Ectodermal cell (in vitro differentiated cells): ENCODE data around the gene OBSCN.

Source experiments
- H3K27ac ChIP-seq: 2 replicates; pipeline ENCODE4 v1.7.0; 2013; ENCODE audit warnings: mild to moderate bottlenecking, low read depth, low read length; ENCODE audit not compliant: insufficient read depth, poor library complexity, severe bottlenecking
- H3K27me3 ChIP-seq: 2 replicates; pipeline ENCODE4 v1.7.0; 2013; ENCODE audit warnings: mild to moderate bottlenecking, low read length; ENCODE audit not compliant: insufficient read depth, control insufficient read depth, poor library complexity, severe bottlenecking
- H3K36me3 ChIP-seq: one replicate; pipeline ENCODE4 v1.7.0; 2013; ENCODE audit warnings: low read length; ENCODE audit not compliant: control insufficient read depth, insufficient read depth
- H3K4me1 ChIP-seq: one replicate; pipeline ENCODE4 v1.7.0; 2013; ENCODE audit warnings: low read length; ENCODE audit not compliant: control insufficient read depth, insufficient read depth
- H3K4me3 ChIP-seq: 2 replicates; pipeline ENCODE4 v1.7.0; 2013; ENCODE audit warnings: low read depth, low read length, control low read depth; ENCODE audit not compliant: insufficient read depth
- H3K9me3 ChIP-seq: 2 replicates; pipeline ENCODE4 v1.7.0; 2013; ENCODE audit warnings: mild to moderate bottlenecking, low read length, moderate library complexity; ENCODE audit not compliant: control insufficient read depth
- WGBS, 2 experiments: methylation state at CpG; one replicate each; pipeline ENCODE4 v1.1.7; 2013; ENCODE audit warnings: missing lambda C conversion rate in 2 of 2; 5-methylcytosine and 5-hydroxymethylcytosine counted together

The OBSCN gene

GRCh38 chr1:228208831-228209551, 1.1 kb downstream of the OBSCN start:
- Histone ChIP-seq H3K4me3 (no peak overlapping the region), H3K27ac (no peak overlapping the region), H3K36me3 (no peaks in the 10 kb centered on the region), H3K27me3 (no peaks in the 10 kb centered on the region), H3K9me3 (no peaks in the 10 kb centered on the region), H3K4me1 (peaks cover 28% of the 10 kb centered on the region)
- WGBS, 2 experiments: 84 to 89% methylated on average over 17 to 18 of the region's 19 CpGs

GRCh38 chr1:228209657-228210056, 1.8 kb downstream of the OBSCN start:
- WGBS, 2 experiments: 92 to 93% methylated on average over 3 of the region's 3 CpGs
- no peaks in the 10 kb centered on the region for H3K27me3 ChIP-seq
- H3K27ac ChIP-seq: no peak overlapping the region
- H3K36me3 ChIP-seq: no peaks in the 10 kb centered on the region
- peaks cover 28% of the 10 kb centered on the region for H3K4me1 ChIP-seq
- H3K4me3 ChIP-seq: no peak overlapping the region
- no peaks in the 10 kb centered on the region for H3K9me3 ChIP-seq

DNA sequence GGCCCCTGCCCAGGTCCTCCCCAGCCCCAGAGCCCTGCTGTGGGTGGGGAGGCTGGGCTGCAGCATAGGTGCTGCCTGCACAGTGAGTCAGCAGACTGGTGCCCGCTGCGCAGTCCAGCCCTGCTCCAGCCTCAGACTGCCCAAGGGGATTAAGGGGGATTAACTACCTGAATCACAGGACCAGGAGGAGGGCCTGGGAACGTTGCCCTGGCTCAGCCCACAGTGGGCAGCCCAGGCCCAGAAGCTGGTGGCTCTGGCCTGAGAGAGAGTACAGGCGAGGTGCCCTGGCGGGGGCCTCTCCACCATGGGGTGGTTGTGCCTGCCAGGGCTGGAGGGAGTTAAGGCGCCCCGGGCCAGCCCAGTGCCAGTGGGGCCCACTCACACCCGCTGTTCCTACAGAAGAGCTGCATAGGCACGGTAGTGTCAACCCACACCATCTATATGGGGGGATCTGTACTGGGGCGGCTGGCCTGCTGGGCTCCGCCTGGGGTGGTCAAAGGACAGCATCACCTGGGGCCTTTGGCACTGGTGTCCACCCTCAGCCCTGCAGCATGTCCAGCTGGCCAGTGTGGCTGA, 2.3 kb downstream of the OBSCN start:
- H3K27ac ChIP-seq: no peak overlapping the region
- H3K36me3 ChIP-seq: no peaks in the 10 kb centered on the region
- H3K9me3 ChIP-seq: no peaks in the 10 kb centered on the region
- peaks cover 28% of the 10 kb centered on the region for H3K4me1 ChIP-seq
- no peaks in the 10 kb centered on the region for H3K27me3 ChIP-seq
- 81 to 83% methylated on average over 11 of the region's 11 CpGs for WGBS, 2 experiments
- no peak overlapping the region for H3K4me3 ChIP-seq

DNA sequence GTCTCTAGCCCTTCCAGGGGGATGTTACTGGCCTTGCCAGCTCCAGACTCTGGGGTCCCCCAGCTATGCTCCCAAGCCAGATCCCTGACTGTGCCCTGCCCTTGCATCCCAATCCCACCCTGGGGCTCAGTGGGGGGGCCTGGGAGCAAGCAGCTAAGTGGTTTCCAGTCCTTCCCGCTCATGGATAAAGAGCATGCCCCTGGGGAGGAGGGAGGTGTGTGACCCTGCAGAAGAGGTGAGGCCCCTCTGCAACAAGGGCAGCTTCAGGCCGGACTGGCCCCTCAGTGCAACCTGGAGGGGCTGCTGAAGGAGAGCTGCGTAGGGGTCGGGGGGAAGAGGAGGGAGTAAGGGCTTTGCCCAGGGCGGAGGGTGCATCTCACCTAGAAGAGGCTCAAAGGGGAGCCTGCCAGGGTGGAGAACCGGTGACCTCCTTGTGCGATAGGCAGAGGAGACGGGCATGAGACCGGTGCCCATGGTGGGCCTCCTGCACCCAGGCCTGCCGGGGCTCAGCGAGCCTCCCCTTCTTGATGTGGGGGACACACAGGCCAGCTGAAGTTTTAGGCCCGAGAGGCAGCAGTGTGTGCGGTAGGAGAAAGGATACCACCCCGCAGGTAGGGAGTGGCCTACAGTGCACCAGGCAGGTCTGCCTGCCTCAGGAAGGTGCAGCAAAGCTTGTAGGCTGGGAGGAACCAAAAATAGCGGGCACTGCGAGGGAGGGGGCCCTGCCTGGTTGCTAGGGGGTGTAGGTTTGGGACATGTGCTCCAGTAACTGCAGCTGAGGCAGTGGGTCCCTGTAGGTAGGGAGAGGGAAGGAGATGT, 3.1 kb downstream of the OBSCN start:
- 87% methylated on average over 15 of the region's 16 CpGs for WGBS, 2 experiments
- peaks cover 26% of the 10 kb centered on the region for H3K4me1 ChIP-seq
- H3K4me3 ChIP-seq: no peak overlapping the region
- no peaks in the 10 kb centered on the region for H3K9me3 ChIP-seq
- H3K27me3 ChIP-seq: no peaks in the 10 kb centered on the region
- H3K36me3 ChIP-seq: no peaks in the 10 kb centered on the region
- H3K27ac ChIP-seq: no peak overlapping the region

GRCh38 chr1:228211531-228212414, 3.9 kb downstream of the OBSCN start:
- Histone ChIP-seq H3K27ac (no peak overlapping the region), H3K4me1 (peaks cover 18% of the 10 kb centered on the region), H3K36me3 (peaks cover under 1% of the 10 kb centered on the region), H3K9me3 (no peaks in the 10 kb centered on the region), H3K4me3 (no peak overlapping the region), H3K27me3 (no peaks in the 10 kb centered on the region)
- WGBS, 2 experiments: 96 to 97% methylated on average over 96 of the region's 96 CpGs

DNA sequence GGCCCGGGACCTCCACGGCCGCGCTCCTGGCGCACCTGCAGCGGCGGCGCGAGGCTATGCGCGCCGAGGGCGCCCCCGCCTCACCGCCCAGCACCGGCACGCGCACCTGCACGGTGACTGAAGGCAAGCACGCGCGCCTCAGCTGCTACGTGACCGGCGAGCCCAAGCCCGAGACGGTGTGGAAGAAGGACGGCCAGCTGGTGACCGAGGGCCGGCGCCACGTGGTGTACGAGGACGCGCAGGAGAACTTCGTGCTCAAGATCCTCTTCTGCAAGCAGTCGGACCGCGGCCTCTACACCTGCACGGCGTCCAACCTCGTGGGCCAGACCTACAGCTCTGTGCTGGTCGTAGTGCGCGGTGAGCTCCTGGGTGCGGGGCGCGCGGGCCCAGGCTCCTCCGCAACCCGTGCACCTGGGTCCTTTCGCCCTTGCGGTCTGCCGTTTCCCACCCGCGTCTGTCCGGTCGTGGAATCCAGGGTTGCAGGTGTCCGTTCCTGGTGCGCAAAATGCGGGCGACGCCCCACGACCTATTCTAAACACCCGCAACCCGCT, 4.6 kb downstream of the OBSCN start:
- H3K4me3 ChIP-seq: peak overlapping the region; percentile 62
- WGBS, 2 experiments: 71 to 77% methylated on average over 66 of the region's 66 CpGs
- no peaks in the 10 kb centered on the region for H3K9me3 ChIP-seq
- no peak overlapping the region for H3K27ac ChIP-seq
- H3K4me1 ChIP-seq: peaks cover 17% of the 10 kb centered on the region
- no peaks in the 10 kb centered on the region for H3K27me3 ChIP-seq
- H3K36me3 ChIP-seq: peaks cover 5% of the 10 kb centered on the region

DNA sequence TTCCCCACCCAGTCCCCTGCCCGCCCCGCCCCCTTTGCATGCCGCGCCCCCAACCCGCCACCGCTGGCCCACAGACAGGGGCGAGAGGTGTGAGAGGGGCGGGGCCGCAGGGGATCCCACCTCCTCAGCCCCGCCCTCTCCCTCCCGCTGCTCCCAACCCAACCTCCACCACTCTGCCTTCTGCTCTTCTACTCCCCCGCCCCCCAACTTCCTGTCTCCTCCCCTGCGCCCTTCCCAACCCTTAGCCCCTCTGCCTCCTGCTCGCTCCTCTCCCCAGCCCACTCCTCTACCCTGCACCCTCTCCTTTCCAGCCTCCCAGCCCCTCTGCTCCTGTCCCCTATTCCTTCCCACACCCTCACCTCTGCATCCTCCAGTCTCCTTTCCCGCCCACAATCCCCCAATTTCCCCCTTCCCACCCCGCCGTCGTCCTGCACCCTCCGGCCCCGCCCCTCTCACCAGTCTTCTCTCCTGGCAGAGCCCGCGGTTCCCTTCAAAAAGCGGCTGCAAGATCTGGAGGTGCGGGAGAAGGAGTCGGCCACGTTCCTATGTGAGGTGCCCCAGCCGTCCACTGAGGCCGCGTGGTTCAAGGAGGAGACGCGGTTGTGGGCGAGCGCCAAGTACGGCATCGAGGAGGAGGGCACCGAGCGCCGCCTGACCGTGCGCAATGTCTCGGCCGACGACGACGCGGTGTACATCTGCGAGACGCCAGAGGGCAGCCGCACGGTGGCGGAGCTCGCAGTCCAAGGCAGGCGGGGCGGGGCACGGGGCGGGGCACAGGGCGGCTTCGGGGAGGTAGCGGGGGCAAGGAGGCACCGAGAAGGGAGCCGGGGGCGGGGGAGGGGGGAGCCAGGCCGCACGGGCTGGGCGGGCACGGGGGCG, 5.4 kb downstream of the OBSCN start:
- no peaks in the 10 kb centered on the region for H3K9me3 ChIP-seq
- 0 to 1% methylated on average over 63 to 65 of the region's 67 CpGs for WGBS, 2 experiments
- H3K27me3 ChIP-seq: no peaks in the 10 kb centered on the region
- H3K27ac ChIP-seq: peak overlapping the region; percentile 44
- H3K36me3 ChIP-seq: peaks cover 5% of the 10 kb centered on the region
- H3K4me1 ChIP-seq: peaks cover 11% of the 10 kb centered on the region
- H3K4me3 ChIP-seq: peak overlapping the region; percentile 62

GRCh38 chr1:228213917-228214808, 6.3 kb downstream of the OBSCN start:
- H3K36me3 ChIP-seq: peaks cover 6% of the 10 kb centered on the region
- H3K27me3 ChIP-seq: no peaks in the 10 kb centered on the region
- peaks cover 2% of the 10 kb centered on the region for H3K4me1 ChIP-seq
- peak overlapping the region; percentile 62 for H3K4me3 ChIP-seq
- WGBS, 2 experiments: 26 to 28% methylated on average over 48 of the region's 48 CpGs
- no peak overlapping the region for H3K27ac ChIP-seq
- H3K9me3 ChIP-seq: no peaks in the 10 kb centered on the region
